Medulla oblongata (tissue), 1 donor: ENCODE results near the gene ADK.
"Not testable (repeated sequence)": the region's sequence is repeated elsewhere in the genome, so short reads cannot be mapped to it uniquely, and the experiment has no call there.

Experiments used
- DNase-seq: peaks from one replicate; pipeline ENCODE4 v3.0.0-alpha.2; 2015; ENCODE audit errors: extremely low spot score

The ADK gene

DNA sequence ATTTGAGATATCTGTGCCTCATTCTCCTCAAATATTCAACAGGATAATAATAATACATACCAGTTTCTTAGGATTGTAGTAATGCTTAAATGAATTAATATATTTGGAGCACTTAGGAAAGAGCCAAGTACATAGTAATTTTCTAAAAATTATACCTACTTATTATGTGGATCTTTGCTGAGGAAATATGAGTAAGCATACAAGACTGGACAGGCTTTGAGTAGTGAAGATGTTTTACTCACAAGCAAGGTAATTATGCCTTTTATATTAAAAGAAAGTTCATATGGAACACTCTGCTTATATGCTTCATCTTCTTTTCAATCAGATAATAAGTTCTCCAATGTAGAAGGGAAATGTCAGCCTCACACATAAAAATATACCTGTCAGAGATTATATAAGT lies 337.9 kb downstream of the ADK start:
- DNase-seq = no peak

DNA sequence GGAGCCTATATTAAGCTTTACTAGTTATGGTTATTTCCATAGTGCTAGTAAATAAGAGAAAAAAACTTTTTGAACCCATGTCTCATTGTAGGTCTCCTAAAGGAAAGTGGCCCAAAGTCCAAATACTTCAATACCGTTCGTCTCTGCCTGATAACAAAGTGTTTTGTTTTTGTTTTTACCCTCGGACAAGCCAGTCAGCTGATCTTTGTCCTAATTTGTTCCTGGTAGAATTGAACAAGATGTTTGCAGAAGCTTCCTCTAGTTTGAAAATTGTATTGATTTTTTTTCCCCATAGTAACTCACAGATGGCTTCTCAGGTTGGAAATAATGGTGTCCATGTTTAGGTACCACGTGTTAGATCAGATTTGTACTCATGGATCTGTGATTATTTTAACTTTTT lies 339.5 kb downstream of the ADK start:
- no peak for DNase-seq

DNA sequence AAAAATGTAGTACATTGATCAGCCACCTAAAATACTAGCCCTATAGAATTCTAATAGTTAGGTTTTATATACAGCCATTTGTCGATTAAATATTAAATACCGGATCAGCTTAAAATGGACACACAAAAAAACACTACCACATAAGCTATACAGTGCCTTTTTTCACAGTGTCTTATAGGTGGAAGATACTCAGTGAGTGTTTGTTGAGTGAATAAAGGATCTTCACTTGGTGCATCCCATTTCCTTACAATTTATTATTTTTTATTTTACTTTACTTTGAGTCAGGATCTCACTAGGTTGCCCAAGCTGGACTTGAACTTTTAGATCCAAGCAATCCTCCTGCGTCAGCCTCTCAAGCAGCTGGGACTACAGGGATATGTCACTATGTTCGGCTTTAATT lies 340.0 kb downstream of the ADK start:
- no peak for DNase-seq

DNA sequence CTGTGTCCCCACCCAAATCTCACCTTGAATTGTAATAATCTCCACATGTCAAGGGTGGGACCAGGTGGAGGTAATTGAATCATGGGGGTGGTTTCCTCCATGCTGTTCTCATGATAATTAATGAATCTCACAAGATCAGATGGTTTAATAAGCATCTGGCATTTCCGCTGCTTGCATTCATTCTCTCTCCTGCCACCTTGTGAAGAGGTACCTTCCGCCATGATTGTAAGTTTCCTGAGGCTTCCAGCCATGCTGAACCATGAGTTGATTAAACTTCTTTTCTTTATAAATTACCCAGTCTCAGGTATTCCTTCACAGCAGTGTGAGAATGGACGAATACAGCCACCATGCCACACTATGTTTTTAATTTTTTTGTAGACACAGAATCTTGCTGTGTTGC lies 345.3 kb downstream of the ADK start:
- DNase-seq = not testable (repeated sequence)

DNA sequence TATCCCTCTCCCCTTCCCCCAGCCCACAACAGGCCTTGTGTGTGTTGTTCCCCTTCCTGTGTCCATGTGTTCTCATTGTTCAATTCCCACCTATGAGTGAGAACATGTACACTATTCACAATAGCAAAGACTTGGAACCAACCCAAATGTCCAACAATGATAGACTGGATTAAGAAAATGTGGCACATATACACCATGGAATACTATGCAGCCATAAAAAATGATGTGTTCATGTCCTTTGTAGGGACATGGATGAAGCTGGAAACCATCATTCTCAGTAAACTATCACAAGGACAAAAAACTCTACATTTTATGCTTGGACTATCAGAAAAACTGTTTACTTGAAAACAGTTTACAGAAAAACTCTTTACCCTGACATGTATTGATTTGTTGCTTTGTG lies 347.6 kb downstream of the ADK start:
- not testable (repeated sequence) for DNase-seq

DNA sequence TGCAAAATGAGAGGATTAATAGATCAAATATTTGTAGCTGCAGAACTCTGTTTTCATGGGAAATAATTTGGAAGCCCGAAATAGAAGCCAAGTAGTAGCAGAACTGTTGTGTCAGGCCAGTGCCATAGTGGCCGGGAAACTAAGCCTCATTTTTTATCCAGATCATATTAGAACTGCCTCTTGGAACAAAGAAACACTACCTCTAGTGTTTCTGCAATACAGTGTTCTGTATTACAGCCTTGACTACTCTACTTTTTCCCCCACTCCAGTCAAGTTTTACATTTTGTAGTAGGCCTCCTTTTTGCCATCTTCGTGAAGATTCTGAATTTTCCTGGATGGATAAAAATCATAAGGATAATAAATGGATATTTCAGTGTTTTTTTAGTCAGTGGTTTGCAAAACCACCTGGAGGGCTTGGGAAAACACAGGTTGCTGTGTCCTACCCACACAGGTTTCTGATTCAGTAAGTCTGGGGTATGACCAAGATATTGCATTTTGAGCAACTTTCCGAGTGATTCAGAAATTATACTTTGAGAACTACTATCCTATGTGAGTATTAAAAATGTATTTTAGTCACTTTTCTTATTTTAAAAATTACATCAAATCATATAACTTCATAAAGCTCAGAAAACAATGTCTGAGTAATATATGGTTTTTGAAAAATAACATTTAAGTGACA lies 349.1 kb downstream of the ADK start:
- DNase-seq = no peak

DNA sequence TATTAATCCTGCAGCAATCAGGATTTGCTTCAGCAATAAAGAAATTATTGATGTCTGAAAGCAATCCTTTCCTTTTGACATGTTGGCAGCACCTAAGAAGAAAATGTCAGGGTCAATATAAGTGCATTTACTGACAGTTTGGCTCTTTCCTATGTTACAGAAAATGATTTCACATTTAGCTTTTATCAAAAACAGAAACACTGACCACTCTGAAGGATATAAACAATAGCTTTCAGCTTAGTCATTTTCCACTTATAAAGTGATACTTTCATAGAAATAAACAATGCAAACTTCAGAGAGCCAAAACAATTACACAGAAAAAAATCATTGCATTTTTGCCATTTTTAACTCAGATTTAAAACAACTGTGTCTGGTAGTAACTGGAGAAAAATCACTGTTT lies 349.8 kb downstream of the ADK start:
- DNase-seq = no peak

DNA sequence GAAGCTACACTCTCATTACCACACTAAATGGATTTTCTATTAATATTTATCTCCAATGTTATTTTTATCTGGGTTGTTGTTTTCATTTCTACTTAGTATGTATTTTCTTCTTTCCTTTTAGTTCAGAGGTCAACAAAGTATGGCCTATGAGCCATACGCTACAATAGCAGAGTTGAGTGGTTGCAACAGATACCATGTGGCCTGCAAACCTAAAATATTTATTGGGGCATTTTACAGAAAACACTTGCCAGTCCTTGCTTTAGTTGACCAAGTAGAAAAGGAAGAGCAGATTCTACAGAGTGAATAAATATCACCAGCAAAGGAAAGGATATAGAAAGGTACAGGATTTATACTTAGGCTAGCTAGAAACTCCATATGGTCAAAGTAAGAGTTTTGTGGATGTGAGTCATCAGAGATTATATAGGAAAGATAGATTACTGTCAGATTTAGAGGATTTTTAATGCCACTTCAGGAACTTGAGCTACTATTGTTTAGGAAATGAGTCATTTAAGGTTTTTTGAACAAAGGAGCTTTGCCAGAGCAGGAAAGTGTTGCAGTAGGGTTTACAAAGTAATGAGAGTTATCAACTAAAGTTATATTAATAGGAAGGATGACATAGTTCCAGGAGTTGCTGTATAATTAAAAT lies 352.1 kb downstream of the ADK start:
- no peak for DNase-seq

DNA sequence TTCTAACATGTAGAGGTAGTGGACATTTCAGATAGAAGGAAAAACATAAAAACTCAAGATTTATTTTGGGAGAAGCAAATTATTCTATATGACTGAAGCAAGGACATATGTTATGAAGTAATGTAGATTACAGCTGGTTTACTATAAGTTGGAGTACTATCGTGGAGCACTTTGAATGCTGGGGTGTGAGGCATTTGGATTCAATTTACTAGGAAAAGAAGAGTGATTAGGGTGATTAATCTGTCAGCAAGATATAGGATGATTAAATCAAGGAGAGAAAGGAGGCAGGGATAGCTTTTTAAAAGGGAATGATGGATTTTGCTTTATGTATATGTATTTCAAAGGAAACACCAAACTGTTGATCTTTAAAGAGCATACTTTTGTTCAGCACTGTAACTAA lies 356.9 kb downstream of the ADK start:
- no peak for DNase-seq

DNA sequence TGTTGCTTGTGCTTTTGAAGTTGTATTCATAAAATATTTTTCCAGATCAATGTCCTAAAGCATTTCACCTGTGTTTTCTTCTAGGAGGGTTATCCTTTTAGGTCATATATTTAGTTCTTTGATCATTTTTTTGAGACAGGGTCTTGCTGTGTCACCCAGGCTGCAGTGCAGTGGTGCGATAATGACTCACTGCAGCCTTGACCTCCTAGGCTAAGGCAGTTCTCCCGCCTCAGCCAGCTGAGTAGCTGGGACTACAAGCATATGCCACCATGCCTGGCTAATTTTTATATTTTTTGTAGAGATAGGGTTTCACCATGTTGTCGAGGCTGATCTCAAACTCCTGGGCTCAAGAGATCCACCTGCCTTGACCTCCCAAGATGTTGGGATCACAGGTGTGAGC lies 359.6 kb downstream of the ADK start:
- no peak for DNase-seq

DNA sequence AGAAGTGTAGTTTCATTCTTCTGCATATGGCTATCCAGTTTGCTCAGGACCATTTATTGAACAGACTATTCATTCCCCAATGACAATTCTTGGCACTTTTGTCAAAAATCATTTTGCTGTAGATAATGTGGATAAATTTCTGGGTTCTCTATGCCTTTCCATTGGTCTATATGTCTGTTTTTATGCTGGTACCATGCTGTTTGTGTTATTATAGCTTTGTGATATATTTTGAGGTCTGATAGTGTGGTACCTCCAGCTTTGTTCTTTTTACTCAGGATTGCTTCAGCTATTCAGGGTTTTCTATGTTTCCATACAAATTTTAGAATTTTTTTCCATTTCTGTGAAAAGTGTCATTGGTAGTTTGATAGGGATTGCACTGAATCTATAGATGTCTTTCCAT lies 360.0 kb downstream of the ADK start:
- DNase-seq = no peak

DNA sequence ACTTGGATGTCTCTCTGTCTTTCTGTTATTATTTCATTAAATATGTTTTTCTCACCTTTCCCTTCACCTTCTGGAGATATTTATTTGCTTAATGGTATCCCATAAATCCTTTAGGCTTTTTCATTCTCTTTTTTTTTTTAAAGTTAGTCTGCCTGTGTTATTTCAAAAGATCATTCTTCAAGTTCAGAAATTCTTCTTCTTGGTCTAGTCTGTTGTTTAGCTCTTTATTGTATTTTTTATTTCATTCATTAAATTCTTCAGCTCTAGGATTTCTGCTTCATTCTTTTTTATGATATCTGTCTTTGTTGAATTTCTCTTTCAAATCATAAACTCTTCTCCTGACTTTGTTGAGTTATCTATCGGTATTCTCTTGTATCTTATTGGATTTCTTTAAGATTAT lies 363.3 kb downstream of the ADK start:
- DNase-seq = no peak

DNA sequence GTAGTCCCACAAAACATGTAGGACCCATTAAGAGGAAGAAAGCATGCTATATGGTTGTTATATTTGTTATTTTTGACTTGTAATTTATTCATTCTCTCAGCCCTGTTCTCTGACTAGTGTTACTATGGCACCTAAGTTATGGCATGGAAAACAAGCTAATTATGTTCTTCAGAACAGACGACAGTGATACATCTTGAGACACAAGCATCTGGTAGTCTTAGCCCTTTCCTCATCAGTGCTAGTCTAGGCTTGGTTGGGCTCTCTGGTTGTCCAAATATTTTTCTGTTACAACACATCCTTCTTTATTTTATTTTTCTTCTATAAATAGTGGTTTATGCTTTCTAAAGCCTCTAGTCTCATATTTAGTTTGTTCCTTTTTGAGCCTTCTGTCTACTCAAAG lies 367.0 kb downstream of the ADK start:
- no peak for DNase-seq

DNA sequence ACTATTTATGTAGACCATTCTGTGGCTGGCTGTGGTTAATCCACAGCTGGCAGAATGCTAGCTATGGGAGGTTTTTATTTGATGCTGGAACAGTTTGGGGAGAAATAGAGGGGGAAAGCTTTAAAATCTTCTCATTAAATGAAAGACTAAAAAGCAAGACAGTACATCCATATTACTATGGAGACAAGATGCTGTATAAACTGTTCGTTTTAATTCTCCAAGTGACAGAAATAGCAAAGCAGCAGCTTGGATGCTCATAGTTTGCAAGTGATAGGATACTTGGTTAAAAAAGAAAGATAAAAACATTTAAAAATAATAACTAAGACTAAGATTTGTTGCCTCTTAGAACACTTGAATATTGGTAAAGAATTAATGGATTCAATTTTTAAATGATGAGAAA lies 370.5 kb downstream of the ADK start:
- no peak for DNase-seq

DNA sequence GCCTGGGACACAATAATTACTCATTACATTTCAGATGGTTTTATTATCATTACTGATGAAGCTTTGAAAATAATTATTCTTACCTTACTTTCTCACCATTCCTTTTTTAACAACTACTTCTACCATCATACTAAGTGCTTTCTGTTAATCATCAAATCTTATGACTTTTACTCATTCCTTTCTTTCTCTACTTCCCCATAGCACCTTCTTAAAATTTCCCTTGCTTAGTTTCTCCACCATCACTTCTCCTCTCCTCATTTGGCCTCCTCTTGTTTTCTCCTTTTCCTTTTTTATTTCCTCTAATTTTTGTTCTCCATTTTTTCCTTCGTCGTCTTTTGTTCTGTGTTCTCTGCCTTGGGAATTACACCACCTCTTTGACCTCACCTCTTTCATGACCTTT lies 372.2 kb downstream of the ADK start:
- no peak for DNase-seq

DNA sequence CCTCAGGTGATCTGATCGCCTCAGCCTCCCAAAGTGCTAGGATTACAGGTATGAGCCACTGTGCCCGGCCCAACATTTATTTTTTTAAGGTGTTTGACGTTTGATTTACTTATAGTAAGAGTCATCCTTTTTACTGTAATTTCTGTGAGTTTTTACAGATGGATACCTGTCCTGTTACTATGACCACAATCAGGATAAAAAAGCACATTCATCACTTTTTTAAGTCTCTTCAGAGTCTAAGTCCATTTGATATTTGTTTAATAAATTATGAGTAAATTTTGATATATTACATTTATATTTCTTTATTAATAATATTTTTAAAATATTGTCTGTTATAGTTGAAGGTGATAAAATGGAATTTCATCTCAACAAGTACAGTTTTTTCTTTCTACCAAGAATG lies 374.9 kb downstream of the ADK start:
- no peak for DNase-seq

DNA sequence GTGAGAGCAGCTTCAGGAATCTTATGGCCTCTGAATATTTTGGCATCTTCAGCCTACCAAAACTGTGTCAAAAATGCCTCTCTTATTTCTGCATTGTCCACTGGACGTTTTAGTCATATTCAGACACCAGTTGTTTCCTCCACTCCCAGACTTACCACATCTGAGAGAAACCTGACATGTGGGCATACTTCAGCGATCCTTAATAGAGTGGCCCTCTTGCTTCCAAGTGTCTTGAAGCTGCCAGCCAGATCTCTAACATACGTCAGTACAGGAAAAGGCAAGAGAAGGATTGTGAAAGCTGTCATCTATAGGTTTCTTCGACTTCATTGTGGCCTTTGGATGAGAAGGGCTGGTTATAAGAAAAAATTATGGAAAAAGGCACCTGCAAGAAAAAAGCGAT lies 376.6 kb downstream of the ADK start:
- not testable (repeated sequence) for DNase-seq

DNA sequence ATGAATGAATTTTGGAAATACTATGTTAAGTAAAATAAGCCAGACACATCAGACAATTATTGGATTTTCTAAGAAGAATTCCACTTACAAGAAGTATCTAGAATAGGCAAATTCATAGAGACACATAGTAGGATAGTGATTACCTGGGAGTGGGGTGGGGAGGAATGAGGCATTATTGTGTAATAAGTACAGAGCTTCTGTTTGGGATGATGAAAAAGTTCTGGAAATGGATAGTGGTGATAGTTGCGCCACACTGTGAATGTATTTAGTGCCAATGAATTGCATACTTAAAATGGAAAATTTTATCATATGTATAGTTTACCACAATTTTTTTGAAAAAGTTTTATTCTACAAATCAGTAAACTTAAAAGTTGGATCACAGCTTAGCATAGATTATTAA lies 378.2 kb downstream of the ADK start:
- no peak for DNase-seq

DNA sequence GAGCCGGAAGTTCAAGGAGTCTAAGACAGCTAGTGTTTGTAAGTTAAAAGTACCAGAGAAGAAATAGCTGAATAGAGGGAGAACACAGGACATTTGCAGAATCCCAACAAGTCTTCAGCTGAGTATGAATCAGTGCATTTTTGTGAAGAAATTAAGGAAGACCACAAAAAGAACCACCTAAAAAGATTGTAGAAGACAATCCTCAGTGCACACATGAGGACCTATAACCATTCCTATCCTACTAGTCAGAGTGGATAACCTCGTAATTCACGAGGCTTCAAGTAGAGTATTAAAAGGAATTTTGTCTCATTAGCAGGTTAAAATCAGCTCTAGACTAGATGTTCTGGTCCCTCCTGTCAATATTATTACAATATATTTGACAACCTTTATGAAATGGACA lies 380.0 kb downstream of the ADK start:
- no peak for DNase-seq

DNA sequence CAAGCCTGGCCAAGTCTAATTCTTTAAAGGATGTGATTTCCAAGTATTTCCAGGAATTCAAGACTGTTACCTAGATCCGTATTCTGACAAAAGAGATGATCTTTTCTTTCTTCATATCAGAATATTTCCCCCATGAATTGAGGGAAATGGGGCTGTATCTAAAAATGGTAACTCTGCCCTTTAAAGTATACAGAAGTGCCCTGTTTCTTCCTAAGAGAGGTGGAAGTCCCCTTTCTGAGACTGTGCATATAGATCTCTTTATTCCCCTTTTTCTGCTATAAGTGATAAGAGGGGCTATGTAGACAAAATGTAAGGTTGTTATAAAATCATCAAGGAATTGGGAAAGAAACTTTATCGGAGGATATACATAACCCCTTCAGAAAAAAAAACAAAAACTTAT lies 388.3 kb downstream of the ADK start:
- DNase-seq = no peak

DNA sequence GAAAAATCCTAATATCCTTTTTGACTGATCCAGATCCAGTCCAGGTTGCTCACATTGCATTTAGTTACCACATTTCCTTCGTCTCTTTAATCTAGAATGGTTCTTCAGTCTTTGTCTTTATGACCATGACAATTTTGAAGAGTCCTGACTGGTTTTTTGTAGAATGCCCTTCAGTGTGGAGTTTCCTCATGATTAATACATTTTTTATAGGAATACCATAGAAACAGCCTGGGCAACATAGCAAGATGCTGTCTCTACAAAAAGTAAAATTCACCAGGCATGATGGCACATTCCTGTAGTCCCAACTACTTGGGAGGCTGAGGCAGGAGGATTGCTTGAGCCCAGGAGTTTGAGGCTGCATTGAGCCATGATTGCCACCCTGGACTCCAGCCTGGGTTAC lies 390.4 kb downstream of the ADK start:
- DNase-seq = no peak

DNA sequence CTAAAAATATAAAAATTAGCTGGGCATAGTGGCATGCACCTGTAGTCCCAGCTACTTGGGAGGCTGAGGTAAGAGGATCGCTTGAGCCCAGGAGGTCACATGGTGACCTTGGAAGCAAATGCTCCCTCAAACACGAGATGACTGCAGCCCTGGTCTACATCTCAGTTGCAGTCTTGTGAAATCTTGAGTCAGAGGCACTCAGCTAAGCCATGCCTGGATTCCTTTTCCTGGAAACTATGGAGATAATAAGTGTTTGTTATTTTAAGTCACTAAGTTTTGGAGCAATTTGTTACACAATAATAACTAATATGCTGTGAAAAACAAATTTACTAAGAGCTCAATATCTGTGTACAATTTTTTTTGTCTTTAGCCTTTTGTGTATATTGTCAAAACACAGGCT lies 391.1 kb downstream of the ADK start:
- no peak for DNase-seq

DNA sequence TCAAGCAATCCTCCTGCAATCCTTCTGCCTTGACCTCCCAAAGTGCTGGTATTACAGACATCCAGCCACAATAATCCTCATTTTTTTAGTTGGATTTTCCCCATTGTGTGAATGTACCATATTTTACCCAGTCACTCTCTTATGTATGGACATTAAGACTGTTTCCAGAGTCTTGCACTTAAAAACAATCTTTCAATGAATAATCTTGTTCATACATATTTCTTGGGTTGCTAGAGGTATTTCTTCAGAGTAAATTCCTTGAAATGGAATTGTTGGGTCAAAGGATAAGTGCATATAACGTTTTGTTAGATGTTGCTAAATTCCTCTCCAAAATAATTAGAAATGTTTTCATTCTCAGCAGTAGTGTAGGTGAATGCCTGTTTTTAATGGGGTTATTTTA lies 392.3 kb downstream of the ADK start:
- no peak for DNase-seq

DNA sequence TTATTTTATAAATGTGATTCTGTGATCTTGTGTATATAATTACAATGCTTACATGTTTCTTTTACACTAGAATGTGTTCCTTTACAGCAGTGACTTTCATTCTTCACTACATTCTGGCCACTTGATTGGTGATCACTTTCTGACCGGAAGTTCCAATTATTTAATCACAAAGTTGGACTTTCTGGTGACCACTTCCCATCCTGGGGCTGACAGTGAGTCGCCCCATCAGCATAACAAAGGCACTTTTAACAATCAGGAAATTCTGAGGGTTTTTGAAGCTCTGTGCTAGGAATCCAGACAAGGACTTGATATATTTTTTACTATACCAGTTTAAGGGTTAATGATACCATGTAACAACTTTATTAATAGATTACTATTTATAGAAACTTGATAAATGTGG lies 393.1 kb downstream of the ADK start:
- DNase-seq = no peak
